Activated naive CD8-positive, alpha-beta T cell treated with anti-CD3 and anti-CD28 coated beads, Interleukin-2, amount 50 U/mL, for 24 hours (primary cell): Measurements from ENCODE around the gene MACROH2A2.

Source experiments
- ATAC-seq: fragments of 150-1000 bp; cut with Tn5 transposase; one replicate; pipeline ENCODE4 v1.10.0; 2021
- DNase-seq: peaks from one replicate; pipeline ENCODE4 v3.0.0; 2021
- H3K27ac Mint-ChIP-seq: one replicate; pipeline ENCODE4 v1.8.0; 2021; ENCODE audit warnings: mild to moderate bottlenecking, mixed read lengths
- H3K27me3 Mint-ChIP-seq: one replicate; pipeline ENCODE4 v1.8.0; 2021; ENCODE audit warnings: mixed read lengths
- H3K36me3 Mint-ChIP-seq: one replicate; pipeline ENCODE4 v1.8.0; 2021; ENCODE audit warnings: low read depth, mixed read lengths
- H3K4me1 Mint-ChIP-seq: one replicate; pipeline ENCODE4 v1.8.0; 2021; ENCODE audit warnings: mixed read lengths
- H3K4me3 Mint-ChIP-seq: one replicate; pipeline ENCODE4 v1.8.0; 2021; ENCODE audit warnings: mild to moderate bottlenecking, moderate library complexity, mixed read lengths
- H3K9me3 Mint-ChIP-seq: one replicate; pipeline ENCODE4 v1.8.0; 2021; ENCODE audit warnings: mixed read lengths

The MACROH2A2 gene

DNA sequence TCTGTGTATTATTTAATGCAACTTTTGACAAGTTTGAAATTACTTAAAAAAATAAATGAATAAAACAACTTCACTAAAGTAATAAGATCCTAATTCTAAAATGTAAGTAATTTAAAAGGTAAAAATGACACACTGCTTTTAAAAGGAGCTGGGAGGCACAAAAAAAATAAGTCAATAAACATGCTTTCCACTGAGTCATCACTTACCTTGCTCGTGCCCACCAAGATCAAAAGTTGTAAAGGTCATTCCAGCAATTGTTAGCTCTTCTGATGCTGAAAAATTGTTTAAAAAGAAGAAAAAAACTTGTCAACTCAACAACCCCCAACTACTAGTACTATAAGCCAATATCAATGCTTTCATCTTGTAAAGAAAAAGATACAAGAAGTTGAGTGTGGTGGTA, 108.2 kb downstream of the MACROH2A2 start:
- DNase-seq (no peak), ATAC-seq (no peak)
- no peaks in the 10 kb centered on the region for H3K27me3 Mint-ChIP-seq
- peak overlapping the region; percentile 42 for H3K4me3 Mint-ChIP-seq
- H3K27ac Mint-ChIP-seq = peak overlapping the region; percentile 82
- no peaks in the 10 kb centered on the region for H3K9me3 Mint-ChIP-seq
- H3K36me3 Mint-ChIP-seq = peaks cover 69% of the 10 kb centered on the region
- H3K4me1 Mint-ChIP-seq = peaks cover 52% of the 10 kb centered on the region
